GM18520 (cell line): ENCODE results near the gene PITX2.
A peak's percentile ranks its signal among the peaks of the same experiment; 100 is the strongest.

Source experiments
- ATAC-seq: cut with Tn5 transposase; IDR thresholded peaks from one replicate; pipeline ENCODE4 v1.9.1; 2021; ENCODE audit not compliant: unreplicated experiment

The PITX2 gene

GRCh38 chr4:110622841-110623717 lies at the start of gene PITX2:
Gene PITX2, minus strand, starts transcription at chr4:110623077. Its CDS starts 617 bp downstream, at chr4:110622460.
- ATAC-seq = peak; percentile 100

- no peak for ATAC-seq
These were observed 48.8 kb upstream of the PITX2 start for GRCh38 chr4:110671679-110672078.

- no peak for ATAC-seq
These were observed 46.8 kb upstream of the PITX2 start for GRCh38 chr4:110669663-110670062.

GRCh38 chr4:110668463-110669235 lies 45.8 kb upstream of the PITX2 start:
- no peak for ATAC-seq

GRCh38 chr4:110667670-110668069 lies 44.8 kb upstream of the PITX2 start:
- ATAC-seq = no peak

GRCh38 chr4:110666030-110666429 lies 43.2 kb upstream of the PITX2 start:
- ATAC-seq = no peak

GRCh38 chr4:110663738-110664444 lies 41.0 kb upstream of the PITX2 start:
- no peak for ATAC-seq

- no peak for ATAC-seq
These were observed 40.3 kb upstream of the PITX2 start for GRCh38 chr4:110663206-110663605.

- no peak for ATAC-seq
These were observed 37.9 kb upstream of the PITX2 start for GRCh38 chr4:110660755-110661154.

GRCh38 chr4:110654254-110654635 lies 31.4 kb upstream of the PITX2 start:
- no peak for ATAC-seq

- no peak for ATAC-seq
These were observed 30.7 kb upstream of the PITX2 start for GRCh38 chr4:110653321-110654253.

GRCh38 chr4:110644008-110644407 lies 21.1 kb upstream of the PITX2 start:
- ATAC-seq = no peak

- ATAC-seq = no peak
These were observed 20.2 kb upstream of the PITX2 start for GRCh38 chr4:110643096-110643495.

- ATAC-seq = no peak
These were observed 18.3 kb upstream of the PITX2 start for GRCh38 chr4:110641218-110641617.

GRCh38 chr4:110640576-110640975 lies 17.7 kb upstream of the PITX2 start:
- no peak for ATAC-seq

GRCh38 chr4:110639207-110640090 lies 16.6 kb upstream of the PITX2 start:
- ATAC-seq = no peak

- ATAC-seq = no peak
These were observed 15.3 kb upstream of the PITX2 start for GRCh38 chr4:110638089-110638746.

- no peak for ATAC-seq
These were observed 14.7 kb upstream of the PITX2 start for GRCh38 chr4:110637408-110638088.
